Measurements from ENCODE around the gene TTLL9. TPM values are rescaled to one million over a fixed set of nuclear protein-coding genes. Genes with fewer than 3 reads are reported as not detected.

The TTLL9 gene
- total and polyA plus RNA-seq, 2 donors (not counting 1 experiment from before 2014, with no cell fraction given), result 0.74 to 0.76 TPM

GRCh38 chr20:31951530-31952453 is 81.4 kb downstream of the TTLL9 start, which contains the start of gene PDRG1:
Gene PDRG1 (minus strand): TSS chr20:31952046. CDS start chr20:31951961, 85 bp downstream.
- DNase-seq (peak; percentile 97), ATAC-seq (ENCODE audit: low read depth) (peak; percentile 98)
- Mint-ChIP-seq H3K9me3 (ENCODE audit: insufficient read depth) (no peaks in the 10 kb centered on the region), H3K4me3 (peak within 1 kb of the TSS; percentile 99), H3K4me1 (peaks cover 28% of the 10 kb centered on the region), H3K27me3 (peaks cover 18% of the 10 kb centered on the region), H3K27ac (peak within 1 kb of the TSS; percentile 98)
- Histone ChIP-seq H4K20me1 (ENCODE audit: control insufficient read depth, insufficient read depth, low read length, poor library complexity, severe bottlenecking) (peaks cover 47% of the 10 kb centered on the region), H3K27me3 (replicated peaks in 1 of 4; ENCODE audit: control extremely low read depth in 1 of 4, control insufficient read depth in 3 of 4, insufficient read depth in 4 of 4, low read length in 3 of 4) (no peaks in the 10 kb centered on the region), H3K4me2 (replicated peaks; ENCODE audit: low read depth, low read length, poor library complexity, severe bottlenecking) (peak within 1 kb of the TSS; percentile 95), H3K9ac (ENCODE audit: low read length) (peak within 1 kb of the TSS; percentile 91), H3K9me3 (ENCODE audit: control extremely low read depth in 1 of 3, control insufficient read depth in 2 of 3, insufficient read depth in 1 of 3, low read length in 2 of 3) (peaks cover 0 to 4% (median 3%) of the 10 kb centered on the region in 3 donors), H3K4me1 (ENCODE audit: control insufficient read depth in 2 of 2, insufficient read depth in 2 of 2, low read length in 2 of 2) (peaks cover 14 to 18% of the 10 kb centered on the region in 2 donors), H3K4me3 (ENCODE audit: control extremely low read depth in 1 of 5, extremely low read depth in 1 of 5, insufficient read depth in 1 of 5, low read depth in 2 of 5, low read length in 4 of 5) (peak within 1 kb of the TSS; percentile 65 to 91 (median 86)), H3K36me3 (replicated peaks in 1 of 2; ENCODE audit: control extremely low read depth in 1 of 2, control insufficient read depth in 1 of 2, extremely low read depth in 1 of 2, insufficient read depth in 2 of 2, low read length in 1 of 2) (peaks cover 0 to 32% of the 10 kb centered on the region in 2 experiments), H2AFZ (ENCODE audit: insufficient read depth, low read depth, low read length, poor library complexity, severe bottlenecking) (peak within 1 kb of the TSS; percentile 94), H3K79me2 (ENCODE audit: control insufficient read depth, insufficient read depth, low read length) (peaks cover 28% of the 10 kb centered on the region), H3K27ac (ENCODE audit: low read length in 2 of 2) (peak within 1 kb of the TSS; percentile 56 to 88)
- TF ChIP-seq, protein P1, sequence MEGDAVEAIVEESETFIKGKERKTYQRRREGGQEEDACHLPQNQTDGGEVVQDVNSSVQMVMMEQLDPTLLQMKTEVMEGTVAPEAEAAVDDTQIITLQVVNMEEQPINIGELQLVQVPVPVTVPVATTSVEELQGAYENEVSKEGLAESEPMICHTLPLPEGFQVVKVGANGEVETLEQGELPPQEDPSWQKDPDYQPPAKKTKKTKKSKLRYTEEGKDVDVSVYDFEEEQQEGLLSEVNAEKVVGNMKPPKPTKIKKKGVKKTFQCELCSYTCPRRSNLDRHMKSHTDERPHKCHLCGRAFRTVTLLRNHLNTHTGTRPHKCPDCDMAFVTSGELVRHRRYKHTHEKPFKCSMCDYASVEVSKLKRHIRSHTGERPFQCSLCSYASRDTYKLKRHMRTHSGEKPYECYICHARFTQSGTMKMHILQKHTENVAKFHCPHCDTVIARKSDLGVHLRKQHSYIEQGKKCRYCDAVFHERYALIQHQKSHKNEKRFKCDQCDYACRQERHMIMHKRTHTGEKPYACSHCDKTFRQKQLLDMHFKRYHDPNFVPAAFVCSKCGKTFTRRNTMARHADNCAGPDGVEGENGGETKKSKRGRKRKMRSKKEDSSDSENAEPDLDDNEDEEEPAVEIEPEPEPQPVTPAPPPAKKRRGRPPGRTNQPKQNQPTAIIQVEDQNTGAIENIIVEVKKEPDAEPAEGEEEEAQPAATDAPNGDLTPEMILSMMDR (IDR thresholded peaks at IDR 0.05), result peak; percentile 83
- TF ChIP-seq EZH2 (IDR thresholded peaks at IDR 0.05; ENCODE audit: borderline replicate concordance, insufficient read depth, low read depth, low read length, poor library complexity, severe bottlenecking), result no peak
- ChIA-PET POLR2A (interaction anchor here (0.5 to 0.9 kb wide), 2 partner anchors 99 to 100 kb away, joined by 3 to 5 read pairs; no protein-coding TSS in a partner anchor), CTCF (interaction anchor here (0.6 to 7.4 kb wide), 28 partner anchors 9 to 290 kb away, joined by 3 to 187 read pairs (median 4); partner anchors contain the start of gene XKR7)
- intact Hi-C loops (cut with micrococcal nuclease), result loop anchor here (1.0 to 2.0 kb wide), 8 partner anchors 17 to 158 kb away; partner anchors contain the start of genes TM9SF4 and XKR7
- under 1% methylated on average over 57 of the region's 63 CpGs for WGBS (ENCODE audit: insufficient coverage)

All from B cell (primary cell).